A549 (cell line): ENCODE measurements around the gene ALPK3. TPM values are rescaled to one million over a fixed set of nuclear protein-coding genes. Genes with fewer than 3 reads are reported as not detected.

Experiments used
- ATAC-seq, 2 experiments: fragments of 200-7000 bp in 1 of 2; fragments of >200 bp in 1 of 2; cut with Nextera tagmentation in 1 of 2; cut with Tn5 transposase in 1 of 2; 3 replicates each; pipeline versions ENCODE4 v1.8.0 to v1.9.1; 2018 to 2020; ENCODE audit warnings: mild to moderate bottlenecking in 1 of 2, moderate library complexity in 1 of 2
- CTCF ChIA-PET: fragments of 300-600 bp; sonication (Branson Sonifier 250); formaldehyde crosslinking; extraction: SDS; loops from one replicate; lab custom pipeline; 2021; ENCODE audit warnings: antibody characterized with exemption, inconsistent platforms; lab: Yijun Ruan, JAX
- POLR2A ChIA-PET: fragments of 350-600 bp; formaldehyde crosslinking; extraction: SDS; loops from one replicate; lab custom pipeline; 2021; ENCODE audit warnings: antibody characterized with exemption, inconsistent platforms; lab: Yijun Ruan, JAX
- DNase-seq, 2 experiments: peaks; one replicate each; pipeline versions ENCODE4 v3.0.0 to v3.0.0-alpha.2; 2011 to 2016; ENCODE audit warnings: low read depth in 1 of 2, low spot score in 1 of 2
- FAIRE-seq: peaks from 2 replicates; lab custom pipeline; 2011; peaks lifted over from hg19 to GRCh38; lab: Jason Lieb, UNC
- H3K27ac ChIP-seq, 2 experiments: fragments of >200 bp; sonication (Bioruptor Twin); formaldehyde crosslinking; 3 replicates each; pipeline ENCODE4 v1.5.1; 2016 to 2017
- H3K4me1 ChIP-seq: fragments of >200 bp; sonication (Bioruptor Twin); formaldehyde crosslinking; 3 replicates; pipeline ENCODE4 v1.6.1; 2016
- H3K4me2 ChIP-seq: fragments of >200 bp; sonication (Bioruptor Twin); formaldehyde crosslinking; 3 replicates; pipeline ENCODE4 v1.6.1; 2016
- H3K4me3 ChIP-seq: fragments of >200 bp; sonication (Bioruptor Twin); formaldehyde crosslinking; 3 replicates; pipeline ENCODE4 v1.5.1; 2016
- H3K9me3 ChIP-seq: fragments of >200 bp; sonication (Bioruptor Twin); formaldehyde crosslinking; 3 replicates; pipeline ENCODE4 v1.6.1; 2016
- ATOH8 ChIP-seq: fragments of 250-450 bp; sonication (Bioruptor Pico); IDR thresholded peaks from 2 replicates; pipeline ENCODE4 v1.5.0; 2020; ENCODE audit warnings: low read depth, mild to moderate bottlenecking, moderate library complexity
- CBX8 ChIP-seq: fragments of 200-600 bp; sonication (generic); IDR thresholded peaks from 2 replicates; pipeline ENCODE4 v1.6.1; 2016
- CHD2 ChIP-seq: fragments of 150-350 bp; IDR thresholded peaks from 2 replicates; pipeline ENCODE4 v1.6.1; 2014; ENCODE audit warnings: low read length; ENCODE audit not compliant: partially characterized antibody
- EHMT2 ChIP-seq: fragments of 200-600 bp; sonication (generic); IDR thresholded peaks from 2 replicates; pipeline ENCODE4 v1.6.1; 2016; ENCODE audit warnings: antibody characterized with exemption, low read depth, mild to moderate bottlenecking, moderate library complexity
- ELK1 ChIP-seq: fragments of 150-350 bp; IDR thresholded peaks from 2 replicates; pipeline ENCODE4 v1.6.1; 2014; ENCODE audit warnings: low read depth, mild to moderate bottlenecking, low read length
- HDAC2 ChIP-seq: fragments of 200-600 bp; sonication (generic); IDR thresholded peaks from 2 replicates; pipeline ENCODE4 v1.6.1; 2016
- HES2 ChIP-seq: fragments of >200 bp; sonication (Bioruptor Twin); formaldehyde crosslinking; IDR thresholded peaks from 2 replicates; pipeline ENCODE4 v1.6.1; 2016
- HEYL ChIP-seq: fragments of 250-450 bp; sonication (Bioruptor Pico); IDR thresholded peaks from 2 replicates; pipeline ENCODE4 v1.8.0; 2021; ENCODE audit warnings: mild to moderate bottlenecking, moderate library complexity
- HOXA7 ChIP-seq: fragments of 250-450 bp; sonication (Bioruptor Pico); IDR thresholded peaks from 2 replicates; pipeline ENCODE4 v1.5.0; 2020; ENCODE audit warnings: mild to moderate bottlenecking, moderate library complexity
- HOXB13 ChIP-seq: fragments of 250-450 bp; sonication (Bioruptor Pico); IDR thresholded peaks from 2 replicates; pipeline ENCODE4 v1.5.0; 2020; ENCODE audit warnings: low read depth, mild to moderate bottlenecking, moderate library complexity
- KDM5A ChIP-seq: fragments of 200-600 bp; sonication (generic); IDR thresholded peaks from 2 replicates; pipeline ENCODE4 v1.6.1; 2016; ENCODE audit warnings: antibody characterized with exemption, mild to moderate bottlenecking
- MAX ChIP-seq: IDR thresholded peaks from 2 replicates; pipeline ENCODE4 v1.6.1; 2012
- MYC ChIP-seq: IDR thresholded peaks from 2 replicates; pipeline ENCODE4 v1.6.1; 2012; ENCODE audit warnings: mild to moderate bottlenecking, inconsistent platforms, low read length, improper control_type of control experiment, borderline replicate concordance
- NPAS2 ChIP-seq: fragments of 250-450 bp; sonication (Bioruptor Pico); IDR thresholded peaks from 2 replicates; pipeline ENCODE4 v1.8.0; 2022; ENCODE audit warnings: mild to moderate bottlenecking, moderate library complexity, borderline replicate concordance
- PBX3 ChIP-seq: IDR thresholded peaks from 2 replicates; pipeline ENCODE4 v1.6.1; 2012
- POLR2A ChIP-seq: IDR thresholded peaks from 2 replicates; pipeline ENCODE4 v1.6.1; 2012; ENCODE audit warnings: mild to moderate bottlenecking, low read length
- RAD21 ChIP-seq, 2 experiments: fragments of >200 bp in 1 of 2; sonication (Bioruptor Twin) in 1 of 2; formaldehyde crosslinking in 1 of 2; IDR thresholded peaks in 1 of 2; conservative IDR thresholded peaks in 1 of 2; 2 replicates in 1 of 2; 3 replicates in 1 of 2; pipeline ENCODE4 v1.6.1; 2012 to 2018; ENCODE audit warnings: inconsistent platforms in 1 of 2
- RFX5 ChIP-seq: fragments of 450-650 bp; IDR thresholded peaks from 2 replicates; pipeline ENCODE4 v1.7.1; 2014; ENCODE audit warnings: antibody characterized with exemption, mild to moderate bottlenecking, moderate library complexity
- TP53 ChIP-seq: fragments of 250-450 bp; sonication (Bioruptor Pico); IDR thresholded peaks from 2 replicates; pipeline ENCODE4 v1.5.0; 2021; ENCODE audit warnings: mild to moderate bottlenecking, moderate library complexity
- USF2 ChIP-seq: fragments of 450-650 bp; IDR thresholded peaks from 2 replicates; pipeline ENCODE4 v1.6.1; 2014; ENCODE audit warnings: antibody characterized with exemption
- ZSCAN20 ChIP-seq: fragments of 250-450 bp; sonication (Bioruptor Pico); IDR thresholded peaks from 2 replicates; pipeline ENCODE4 v1.8.0; 2022; ENCODE audit warnings: mild to moderate bottlenecking, moderate library complexity
- WGBS: methylation state at CpG from one replicate; pipeline ENCODE4 v1.1.6; 2017; ENCODE audit errors: missing lambda C conversion rate; 5-methylcytosine and 5-hydroxymethylcytosine counted together
- polyA plus RNA-seq, 4 experiments: library from polyadenylated mRNA; depleted of rRNA in 3 of 4; stranded (reverse); fragments of >200 nt; fragmentation: RNase III in 1 of 4; extraction: RNeasy Plus Mini Kit Qiagen cat#74134 plus additional on column Dnase treatment in 1 of 4; gene quantifications; 2 replicates in 3 of 4; 3 replicates in 1 of 4; pipeline ENCODE4 v1.2.3, GENCODE V29; 2011 to 2017
- TF ChIP-seq, protein P1 (sequence below): IDR thresholded peaks from 2 replicates; pipeline ENCODE4 v1.6.1; 2012; ENCODE audit warnings: low read depth, borderline replicate concordance

ALPK3 gene
- polyA plus RNA-seq, 2 of the 4 experiments (the other 2 are of a cell fraction), result 0.26 to 0.30 TPM

DNA sequence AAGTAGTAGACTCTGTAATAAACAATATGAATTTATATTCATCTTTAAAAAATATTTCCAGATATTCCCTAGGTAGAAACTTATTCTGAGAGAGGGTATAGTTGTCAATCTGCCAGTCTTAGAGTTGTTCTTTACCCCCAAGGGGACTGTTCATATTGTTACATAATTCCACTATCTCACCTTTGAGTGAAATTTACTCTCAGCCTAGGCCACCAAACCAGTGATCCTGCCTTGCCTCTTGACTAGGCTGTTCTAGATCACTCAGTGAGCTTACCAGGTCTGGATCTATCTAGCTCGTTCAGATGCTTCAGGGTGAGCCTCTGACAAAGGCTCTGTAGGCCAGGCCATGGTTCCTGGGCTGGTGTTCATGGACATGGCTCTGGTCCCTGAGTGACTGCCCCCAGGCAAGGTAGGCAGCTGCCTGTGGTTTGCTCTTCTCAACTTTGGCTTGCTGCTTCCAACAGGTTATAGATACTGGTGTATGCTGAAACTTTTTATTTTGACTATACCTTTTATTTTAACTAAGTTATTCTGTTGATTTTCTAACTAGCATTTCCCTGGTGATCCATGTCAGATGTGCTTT, 41.2 kb upstream of the ALPK3 start (continued):
- TF ChIP-seq HOXB13 (CRISPR knock-in tag), result no peak

DNA sequence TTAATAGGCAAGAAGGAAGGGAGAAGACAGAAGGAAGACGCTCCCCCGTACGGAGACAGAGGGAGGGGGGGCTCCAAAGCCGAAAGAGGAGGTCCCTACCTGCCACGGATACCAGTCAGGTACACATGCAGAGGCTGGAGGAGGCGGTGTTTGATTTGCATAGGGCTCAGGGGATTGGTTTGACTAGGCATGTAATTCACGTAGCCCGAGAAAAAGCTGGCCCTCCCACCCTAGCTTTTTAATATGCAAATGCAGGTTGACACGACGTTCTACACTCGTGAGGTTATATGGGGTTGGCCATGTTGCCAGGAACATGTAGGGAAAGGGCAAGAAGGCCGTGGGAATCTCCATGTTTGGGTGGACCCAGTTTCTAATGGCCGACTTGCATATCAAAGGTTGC, 39.0 kb upstream of the ALPK3 start:
- no peak for FAIRE-seq
- Histone ChIP-seq H3K27ac (no peak overlapping the region), H3K4me1 (no peaks in the 10 kb centered on the region), H3K9me3 (no peaks in the 10 kb centered on the region)
- no peak for DNase-seq
- 91% methylated on average over 13 of the region's 13 CpGs for WGBS
- CTCF ChIA-PET, result no interaction called here
- TF ChIP-seq HES2 (no peak), ELK1 (no peak), HEYL (CRISPR knock-in tag) (no peak), MAX (no peak), HDAC2 (no peak), ZSCAN20 (CRISPR knock-in tag) (no peak)
- TF ChIP-seq, all 56 proteins: peak for 0
- Histone ChIP-seq H3K4me3 (no peak overlapping the region), H3K4me2 (no peak overlapping the region)
- ATAC-seq, result no peak
- POLR2A ChIA-PET, result no interaction called here

- TF ChIP-seq ATOH8 (CRISPR knock-in tag) (no peak), PBX3 (no peak), HOXA7 (no peak), POLR2A (no peak), NPAS2 (CRISPR knock-in tag) (no peak), RAD21 (conservative IDR thresholded peaks at IDR 0.05 in 1 of 2, IDR thresholded peaks at IDR 0.05 in 1 of 2) (no peak), USF2 (no peak), EHMT2 (no peak), ZSCAN20 (CRISPR knock-in tag) (no peak), CBX8 (no peak), TP53 (no peak), RFX5 (no peak), CHD2 (no peak), KDM5A (no peak), MYC (no peak)
- TF ChIP-seq, protein P1, sequence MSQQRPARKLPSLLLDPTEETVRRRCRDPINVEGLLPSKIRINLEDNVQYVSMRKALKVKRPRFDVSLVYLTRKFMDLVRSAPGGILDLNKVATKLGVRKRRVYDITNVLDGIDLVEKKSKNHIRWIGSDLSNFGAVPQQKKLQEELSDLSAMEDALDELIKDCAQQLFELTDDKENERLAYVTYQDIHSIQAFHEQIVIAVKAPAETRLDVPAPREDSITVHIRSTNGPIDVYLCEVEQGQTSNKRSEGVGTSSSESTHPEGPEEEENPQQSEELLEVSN, result no peak
- POLR2A ChIA-PET, result no interaction called here
- DNase-seq (no peak), ATAC-seq (no peak), FAIRE-seq (no peak)
- Histone ChIP-seq H3K4me2 (no peak overlapping the region), H3K9me3 (no peaks in the 10 kb centered on the region), H3K4me3 (no peak overlapping the region), H3K27ac (no peak overlapping the region), H3K4me1 (no peaks in the 10 kb centered on the region)
- WGBS, result 94% methylated on average over 3 of the region's 3 CpGs
- CTCF ChIA-PET, result interaction anchor here (0.6 kb wide), 1 partner anchor 23 kb away, joined by 3 read pairs; no protein-coding TSS in a partner anchor
Observed at GRCh38 chr15:84780492-84780891, 36.7 kb upstream of the ALPK3 start.
